ENCODE data around the gene DBR1.

GRCh38 chr3:138186803-138187295 is 12.1 kb upstream of the DBR1 start:
- TF ChIP-seq, protein P1, sequence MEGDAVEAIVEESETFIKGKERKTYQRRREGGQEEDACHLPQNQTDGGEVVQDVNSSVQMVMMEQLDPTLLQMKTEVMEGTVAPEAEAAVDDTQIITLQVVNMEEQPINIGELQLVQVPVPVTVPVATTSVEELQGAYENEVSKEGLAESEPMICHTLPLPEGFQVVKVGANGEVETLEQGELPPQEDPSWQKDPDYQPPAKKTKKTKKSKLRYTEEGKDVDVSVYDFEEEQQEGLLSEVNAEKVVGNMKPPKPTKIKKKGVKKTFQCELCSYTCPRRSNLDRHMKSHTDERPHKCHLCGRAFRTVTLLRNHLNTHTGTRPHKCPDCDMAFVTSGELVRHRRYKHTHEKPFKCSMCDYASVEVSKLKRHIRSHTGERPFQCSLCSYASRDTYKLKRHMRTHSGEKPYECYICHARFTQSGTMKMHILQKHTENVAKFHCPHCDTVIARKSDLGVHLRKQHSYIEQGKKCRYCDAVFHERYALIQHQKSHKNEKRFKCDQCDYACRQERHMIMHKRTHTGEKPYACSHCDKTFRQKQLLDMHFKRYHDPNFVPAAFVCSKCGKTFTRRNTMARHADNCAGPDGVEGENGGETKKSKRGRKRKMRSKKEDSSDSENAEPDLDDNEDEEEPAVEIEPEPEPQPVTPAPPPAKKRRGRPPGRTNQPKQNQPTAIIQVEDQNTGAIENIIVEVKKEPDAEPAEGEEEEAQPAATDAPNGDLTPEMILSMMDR (IDR thresholded peaks at IDR 0.05): no peak
- TF ChIP-seq ZFX (IDR thresholded peaks at IDR 0.05; ENCODE audit: borderline replicate concordance): no peak

Measured in 22Rv1 (cell line).